GM19351 (cell line): ENCODE data around the gene RAI1.

ENCODE experiments used
- ATAC-seq: cut with Tn5 transposase; IDR thresholded peaks from one replicate; pipeline ENCODE4 v1.9.1; 2021; ENCODE audit warnings: mild to moderate bottlenecking, moderate library complexity; ENCODE audit not compliant: unreplicated experiment

The RAI1 gene

GRCh38 chr17:17824783-17825614, 143.7 kb downstream of the RAI1 start:
- ATAC-seq, result no peak

GRCh38 chr17:17826342-17826713, 145.1 kb downstream of the RAI1 start:
- ATAC-seq, result no peak

GRCh38 chr17:17826942-17827785, 145.9 kb downstream of the RAI1 start:
- no peak for ATAC-seq

- no peak for ATAC-seq
These were observed 146.8 kb downstream of the RAI1 start for GRCh38 chr17:17827826-17828621.

- no peak for ATAC-seq
These were observed 149.0 kb downstream of the RAI1 start for GRCh38 chr17:17830269-17830567.

- no peak for ATAC-seq
These were observed 149.5 kb downstream of the RAI1 start for GRCh38 chr17:17830740-17831207.

- ATAC-seq, result no peak
These were observed 150.2 kb downstream of the RAI1 start for GRCh38 chr17:17831208-17832031.

GRCh38 chr17:17832032-17832363, 150.7 kb downstream of the RAI1 start:
- no peak for ATAC-seq

- ATAC-seq, result no peak
These were observed 152.6 kb downstream of the RAI1 start for GRCh38 chr17:17833658-17834357.

GRCh38 chr17:17834974-17835373, 153.7 kb downstream of the RAI1 start:
- ATAC-seq, result no peak

- no peak for ATAC-seq
These were observed 154.4 kb downstream of the RAI1 start for GRCh38 chr17:17835415-17836249.

- peak; percentile 66 for ATAC-seq
These were observed 155.1 kb downstream of the RAI1 start for GRCh38 chr17:17836250-17836817.

GRCh38 chr17:17836818-17837379, 155.6 kb downstream of the RAI1 start, which contains the start of gene SREBF1:
SREBF1 (minus strand) TSS chr17:17836986; CDS start chr17:17836817, 169 bp downstream.
- ATAC-seq, result peak; percentile 40

- ATAC-seq, result no peak
These were observed 156.1 kb downstream of the RAI1 start for GRCh38 chr17:17837380-17837821.

GRCh38 chr17:17837966-17838962, 157.0 kb downstream of the RAI1 start:
- no peak for ATAC-seq

- ATAC-seq, result peak; percentile 67
These were observed 158.8 kb downstream of the RAI1 start for GRCh38 chr17:17839791-17840707.
